Uterus (tissue), 2 donors: Measurements from ENCODE around the gene VTCN1.

Experiments
- CTCF ChIP-seq, 4 experiments: fragments of 200-600 bp in 2 of 4; fragments of 450-650 bp in 2 of 4; sonication (generic) in 2 of 4; IDR thresholded peaks; one replicate each; pipeline ENCODE4 v1.5.1; 2016 to 2019; ENCODE audit warnings: antibody characterized with exemption in 4 of 4, mild to moderate bottlenecking in 2 of 4, moderate library complexity in 1 of 4
- POLR2A ChIP-seq, 2 donors: fragments of 450-650 bp; IDR thresholded peaks; one replicate each; pipeline ENCODE4 v1.6.1; 2016; ENCODE audit warnings: antibody characterized with exemption in 2 of 2, mild to moderate bottlenecking in 1 of 2, moderate library complexity in 1 of 2

GRCh38 chr1:117250061-117250606 lies 39.4 kb upstream of the VTCN1 start:
- TF ChIP-seq CTCF (IDR thresholded peaks at IDR 0.05) (no peak), POLR2A (IDR thresholded peaks at IDR 0.05) (no peak)
